Measurements from ENCODE around the gene PRPF6. TPM values are rescaled to one million over a fixed set of nuclear protein-coding genes. Genes with fewer than 3 reads are reported as not detected.

Gene PRPF6
- polyA plus RNA-seq, 1 donor from 2014 or later = 91.9 TPM

DNA sequence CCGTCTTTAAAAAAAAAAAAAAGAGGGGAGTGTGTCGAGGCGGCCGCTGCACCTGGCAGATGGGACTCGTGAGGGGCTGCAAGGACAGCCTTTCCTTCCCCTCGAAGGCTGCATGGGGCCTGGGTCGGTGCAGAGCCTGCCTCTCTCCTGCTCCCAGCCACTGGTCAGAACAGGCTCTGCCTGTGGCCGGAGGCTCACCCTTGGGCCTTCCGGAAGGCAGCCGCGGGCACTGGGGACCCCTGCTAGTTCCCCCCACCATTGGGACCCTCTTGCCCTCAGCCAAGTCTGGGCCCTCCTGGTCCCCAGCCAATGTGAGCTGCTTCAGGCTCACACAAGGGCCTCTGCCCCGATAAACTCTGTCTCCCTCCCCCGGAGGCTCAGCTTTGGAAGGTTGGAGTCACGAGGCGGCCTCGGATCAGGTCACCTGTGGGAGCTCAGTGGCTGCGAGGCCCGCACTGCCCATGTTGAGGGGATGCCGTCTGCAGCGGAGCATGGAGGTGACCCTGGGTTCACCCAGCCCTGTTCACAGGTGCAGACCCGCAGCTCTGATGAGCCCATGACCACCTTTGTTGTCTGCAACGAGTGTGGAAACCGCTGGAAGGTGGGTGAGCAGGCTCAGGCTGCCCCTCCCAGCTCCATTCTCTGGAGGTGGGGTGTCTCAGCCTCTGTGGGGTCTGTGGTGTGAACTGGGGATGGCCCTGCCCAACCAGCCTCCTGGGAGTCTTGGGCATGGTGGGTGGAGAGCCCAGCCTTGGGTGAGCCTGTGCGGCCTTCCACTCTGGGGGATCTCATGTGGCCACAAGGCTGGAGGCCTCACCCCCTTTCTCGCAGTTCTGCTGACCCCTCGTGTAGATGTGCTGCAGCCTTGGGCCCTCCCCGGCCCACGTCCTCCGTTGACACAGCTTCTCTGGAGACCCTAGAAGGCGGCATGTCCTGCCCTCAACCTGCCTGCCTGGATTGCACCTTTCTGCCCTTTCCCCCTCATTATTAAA lies 90.7 kb downstream of the PRPF6 start:
- TF ChIP-seq RAD21 (conservative IDR thresholded peaks at IDR 0.05) (no peak), TAF1 (IDR thresholded peaks at IDR 0.05; ENCODE audit: low read depth) (no peak), EP300 (conservative IDR thresholded peaks at IDR 0.05; ENCODE audit: poor library complexity, severe bottlenecking) (no peak)
- TF ChIP-seq, protein P1, sequence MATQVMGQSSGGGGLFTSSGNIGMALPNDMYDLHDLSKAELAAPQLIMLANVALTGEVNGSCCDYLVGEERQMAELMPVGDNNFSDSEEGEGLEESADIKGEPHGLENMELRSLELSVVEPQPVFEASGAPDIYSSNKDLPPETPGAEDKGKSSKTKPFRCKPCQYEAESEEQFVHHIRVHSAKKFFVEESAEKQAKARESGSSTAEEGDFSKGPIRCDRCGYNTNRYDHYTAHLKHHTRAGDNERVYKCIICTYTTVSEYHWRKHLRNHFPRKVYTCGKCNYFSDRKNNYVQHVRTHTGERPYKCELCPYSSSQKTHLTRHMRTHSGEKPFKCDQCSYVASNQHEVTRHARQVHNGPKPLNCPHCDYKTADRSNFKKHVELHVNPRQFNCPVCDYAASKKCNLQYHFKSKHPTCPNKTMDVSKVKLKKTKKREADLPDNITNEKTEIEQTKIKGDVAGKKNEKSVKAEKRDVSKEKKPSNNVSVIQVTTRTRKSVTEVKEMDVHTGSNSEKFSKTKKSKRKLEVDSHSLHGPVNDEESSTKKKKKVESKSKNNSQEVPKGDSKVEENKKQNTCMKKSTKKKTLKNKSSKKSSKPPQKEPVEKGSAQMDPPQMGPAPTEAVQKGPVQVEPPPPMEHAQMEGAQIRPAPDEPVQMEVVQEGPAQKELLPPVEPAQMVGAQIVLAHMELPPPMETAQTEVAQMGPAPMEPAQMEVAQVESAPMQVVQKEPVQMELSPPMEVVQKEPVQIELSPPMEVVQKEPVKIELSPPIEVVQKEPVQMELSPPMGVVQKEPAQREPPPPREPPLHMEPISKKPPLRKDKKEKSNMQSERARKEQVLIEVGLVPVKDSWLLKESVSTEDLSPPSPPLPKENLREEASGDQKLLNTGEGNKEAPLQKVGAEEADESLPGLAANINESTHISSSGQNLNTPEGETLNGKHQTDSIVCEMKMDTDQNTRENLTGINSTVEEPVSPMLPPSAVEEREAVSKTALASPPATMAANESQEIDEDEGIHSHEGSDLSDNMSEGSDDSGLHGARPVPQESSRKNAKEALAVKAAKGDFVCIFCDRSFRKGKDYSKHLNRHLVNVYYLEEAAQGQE (IDR thresholded peaks at IDR 0.05; ENCODE audit: borderline replicate concordance) = no peak
- TF ChIP-seq, protein P2, sequence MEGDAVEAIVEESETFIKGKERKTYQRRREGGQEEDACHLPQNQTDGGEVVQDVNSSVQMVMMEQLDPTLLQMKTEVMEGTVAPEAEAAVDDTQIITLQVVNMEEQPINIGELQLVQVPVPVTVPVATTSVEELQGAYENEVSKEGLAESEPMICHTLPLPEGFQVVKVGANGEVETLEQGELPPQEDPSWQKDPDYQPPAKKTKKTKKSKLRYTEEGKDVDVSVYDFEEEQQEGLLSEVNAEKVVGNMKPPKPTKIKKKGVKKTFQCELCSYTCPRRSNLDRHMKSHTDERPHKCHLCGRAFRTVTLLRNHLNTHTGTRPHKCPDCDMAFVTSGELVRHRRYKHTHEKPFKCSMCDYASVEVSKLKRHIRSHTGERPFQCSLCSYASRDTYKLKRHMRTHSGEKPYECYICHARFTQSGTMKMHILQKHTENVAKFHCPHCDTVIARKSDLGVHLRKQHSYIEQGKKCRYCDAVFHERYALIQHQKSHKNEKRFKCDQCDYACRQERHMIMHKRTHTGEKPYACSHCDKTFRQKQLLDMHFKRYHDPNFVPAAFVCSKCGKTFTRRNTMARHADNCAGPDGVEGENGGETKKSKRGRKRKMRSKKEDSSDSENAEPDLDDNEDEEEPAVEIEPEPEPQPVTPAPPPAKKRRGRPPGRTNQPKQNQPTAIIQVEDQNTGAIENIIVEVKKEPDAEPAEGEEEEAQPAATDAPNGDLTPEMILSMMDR (IDR thresholded peaks at IDR 0.05; ENCODE audit: poor library complexity, severe bottlenecking) = no peak
- no peaks in the 10 kb centered on the region for H3K9me2 ChIP-seq (ENCODE audit: insufficient read depth, low read length)
- H3K36me3 ChIP-seq (ENCODE audit: insufficient read depth, low read length) = no peaks in the 10 kb centered on the region
- H3K27ac ChIP-seq (ENCODE audit: low read length) = no peak overlapping the region
- H2AFZ ChIP-seq (ENCODE audit: low read depth, low read length) = no peak overlapping the region
- no peak overlapping the region for H3K9ac ChIP-seq (ENCODE audit: low read length)
- H3K4me3 ChIP-seq (ENCODE audit: low read length) = no peak overlapping the region
- H4K20me1 ChIP-seq (ENCODE audit: insufficient read depth) = no peaks in the 10 kb centered on the region
- no peaks in the 10 kb centered on the region for H3K27me3 ChIP-seq (ENCODE audit: insufficient read depth, low read depth, low read length)
- no peaks in the 10 kb centered on the region for H3F3A ChIP-seq (ENCODE audit: insufficient read depth, low read length, poor library complexity, severe bottlenecking)
- H3K9me3 ChIP-seq (ENCODE audit: low read length) = no peaks in the 10 kb centered on the region
- no peaks in the 10 kb centered on the region for H3K79me2 ChIP-seq (replicated peaks; ENCODE audit: insufficient read depth, low read length)
- no peak overlapping the region for H3K4me2 ChIP-seq (ENCODE audit: low read length)

DNA sequence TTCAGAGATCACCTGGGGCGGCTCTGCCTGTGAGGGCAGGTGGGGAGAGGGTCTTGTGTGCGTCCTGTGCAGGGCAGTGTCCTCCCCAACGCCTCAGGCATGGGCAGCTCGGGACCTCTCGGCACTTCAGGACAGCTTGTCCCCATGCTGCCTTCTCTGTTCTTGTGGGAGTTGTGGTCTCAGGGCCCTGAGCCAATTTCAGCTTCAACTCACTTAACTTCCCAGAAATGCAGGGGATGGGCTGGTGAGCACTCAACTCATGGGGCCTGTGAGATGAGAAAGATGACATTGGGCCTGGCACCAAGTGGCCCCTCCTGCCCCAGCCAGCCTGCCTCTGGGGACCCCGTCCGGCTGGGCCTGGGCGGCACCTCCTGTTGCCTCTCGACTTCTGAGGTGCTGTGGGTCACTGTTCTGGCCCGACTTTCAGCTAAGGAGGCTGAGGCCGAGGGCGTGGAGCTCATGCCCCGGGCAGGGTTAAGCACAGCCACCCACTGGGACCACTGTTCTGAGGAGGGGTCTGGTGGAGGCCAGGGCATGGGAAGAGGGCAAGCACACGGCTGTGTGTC lies 91.6 kb downstream of the PRPF6 start:
- Histone ChIP-seq H3K27ac (ENCODE audit: low read length) (no peak overlapping the region), H3K36me3 (ENCODE audit: insufficient read depth, low read length) (no peaks in the 10 kb centered on the region), H3K4me2 (ENCODE audit: low read length) (no peak overlapping the region), H3K9ac (ENCODE audit: low read length) (no peak overlapping the region), H3K4me3 (ENCODE audit: low read length) (no peak overlapping the region), H2AFZ (ENCODE audit: low read depth, low read length) (no peak overlapping the region), H3K27me3 (ENCODE audit: insufficient read depth, low read depth, low read length) (no peaks in the 10 kb centered on the region), H3K9me3 (ENCODE audit: low read length) (no peaks in the 10 kb centered on the region), H3F3A (ENCODE audit: insufficient read depth, low read length, poor library complexity, severe bottlenecking) (no peaks in the 10 kb centered on the region), H3K9me2 (ENCODE audit: insufficient read depth, low read length) (no peaks in the 10 kb centered on the region), H4K20me1 (ENCODE audit: insufficient read depth) (no peaks in the 10 kb centered on the region), H3K79me2 (replicated peaks; ENCODE audit: insufficient read depth, low read length) (no peaks in the 10 kb centered on the region)
- TF ChIP-seq SMC3 (conservative IDR thresholded peaks at IDR 0.05; ENCODE audit: poor library complexity) = no peak
- TF ChIP-seq EP300 (conservative IDR thresholded peaks at IDR 0.05; ENCODE audit: poor library complexity, severe bottlenecking) = no peak
- TF ChIP-seq EZH2 (IDR thresholded peaks at IDR 0.05; ENCODE audit: borderline replicate concordance, insufficient read depth, low read length, poor library complexity, severe bottlenecking) = no peak
- TF ChIP-seq TAF1 (IDR thresholded peaks at IDR 0.05; ENCODE audit: low read depth) = no peak
- TF ChIP-seq POLR2AphosphoS5 (IDR thresholded peaks at IDR 0.05) = no peak
- TF ChIP-seq RAD21 (conservative IDR thresholded peaks at IDR 0.05) = no peak
